IMR-90 (cell line): Measurements from ENCODE around the gene DUS2. TPM values are rescaled to one million over a fixed set of nuclear protein-coding genes. Genes with fewer than 3 reads are reported as not detected.

Experiments
- ATAC-seq: fragments of 200-7000 bp; cut with Tn5 transposase; 2 replicates; pipeline ENCODE4 v1.9.1; 2020; ENCODE audit warnings: low read depth, mild to moderate bottlenecking, moderate library complexity
- BruUV-seq: library from RNA; stranded (reverse); fragments of 400-500 nt; replicated peaks from 2 replicates; lab custom pipeline; 2021; lab: Mats Ljungman, UMichigan
- CTCF ChIA-PET: fragments of 300-600 bp; formaldehyde crosslinking; extraction: SDS; loops from one replicate; lab custom pipeline; 2021; ENCODE audit warnings: antibody characterized with exemption; lab: Yijun Ruan, JAX
- POLR2A ChIA-PET: fragments of 300-600 bp; sonication (Branson Sonifier 250); formaldehyde crosslinking; loops from one replicate; lab custom pipeline; 2022; ENCODE audit warnings: antibody characterized with exemption; ENCODE audit not compliant: unreplicated experiment; lab: Charles Lee
- DNase-seq: peaks from one replicate; pipeline ENCODE4 v3.0.0; 2013
- H2AFZ ChIP-seq: replicated peaks from 2 replicates; pipeline ENCODE3; 2013; ENCODE audit warnings: low read length, mild to moderate bottlenecking; ENCODE audit not compliant: poor library complexity
- H2AK5ac ChIP-seq: 2 replicates; pipeline ENCODE4 v1.6.1; 2013; ENCODE audit warnings: low read depth, low read length, inconsistent platforms
- H2AK9ac ChIP-seq: replicated peaks from 2 replicates; pipeline ENCODE3; 2013; ENCODE audit warnings: mild to moderate bottlenecking, low read depth, low read length, moderate library complexity; ENCODE audit not compliant: poor library complexity
- H2BK120ac ChIP-seq: 2 replicates; pipeline ENCODE4 v1.6.1; 2013; ENCODE audit warnings: low read depth, low read length, inconsistent platforms
- H2BK15ac ChIP-seq: 3 replicates; pipeline ENCODE4 v1.6.1; 2013; ENCODE audit warnings: low read depth, low read length, inconsistent platforms
- H2BK20ac ChIP-seq: 2 replicates; pipeline ENCODE4 v1.6.1; 2013; ENCODE audit warnings: low read depth, mild to moderate bottlenecking, inconsistent platforms, low read length, moderate library complexity
- H2BK5ac ChIP-seq: 2 replicates; pipeline ENCODE4 v1.6.1; 2013; ENCODE audit warnings: mild to moderate bottlenecking, low read depth, low read length, inconsistent platforms; ENCODE audit not compliant: poor library complexity, severe bottlenecking
- H3K14ac ChIP-seq: replicated peaks from 2 replicates; pipeline ENCODE4 v1.6.1; 2013; ENCODE audit warnings: low read depth, low read length, inconsistent platforms
- H3K18ac ChIP-seq: 2 replicates; pipeline ENCODE4 v1.6.1; 2013; ENCODE audit warnings: low read depth, low read length, control low read depth
- H3K23ac ChIP-seq: 2 replicates; pipeline ENCODE4 v1.6.1; 2013; ENCODE audit warnings: low read depth, low read length, inconsistent platforms
- H3K27ac ChIP-seq: 2 replicates; pipeline ENCODE4 v1.5.1; 2013; ENCODE audit warnings: mild to moderate bottlenecking, control low read depth, low read length; ENCODE audit not compliant: insufficient read depth
- H3K27me3 ChIP-seq: 2 replicates; pipeline ENCODE4 v1.6.1; 2013; ENCODE audit warnings: low read length; ENCODE audit not compliant: control insufficient read depth, insufficient read depth
- H3K36me3 ChIP-seq: 2 replicates; pipeline ENCODE4 v1.6.1; 2013; ENCODE audit warnings: low read length, mixed read lengths; ENCODE audit not compliant: control insufficient read depth, insufficient read depth
- H3K4ac ChIP-seq: 2 replicates; pipeline ENCODE4 v1.6.1; 2013; ENCODE audit warnings: low read depth, low read length, inconsistent platforms
- H3K4me1 ChIP-seq: 2 replicates; pipeline ENCODE4 v1.6.1; 2013; ENCODE audit warnings: low read length, mixed read lengths; ENCODE audit not compliant: control insufficient read depth, insufficient read depth
- H3K4me2 ChIP-seq: 2 replicates; pipeline ENCODE4 v1.6.1; 2013; ENCODE audit warnings: low read depth, mild to moderate bottlenecking, control low read depth, low read length, moderate library complexity
- H3K4me3 ChIP-seq: 2 replicates; pipeline ENCODE4 v1.5.1; 2013; ENCODE audit warnings: low read depth, mild to moderate bottlenecking, control low read depth, low read length, moderate library complexity; ENCODE audit not compliant: insufficient read depth
- H3K56ac ChIP-seq: 2 replicates; pipeline ENCODE4 v1.6.1; 2013; ENCODE audit warnings: low read length, inconsistent platforms; ENCODE audit not compliant: insufficient read depth; ENCODE audit errors: extremely low read depth
- H3K79me1 ChIP-seq, 2 experiments: 2 replicates each; pipeline ENCODE4 v1.6.1; 2013; ENCODE audit warnings: low read length in 2 of 2, inconsistent platforms in 1 of 2, low read depth in 1 of 2
- H3K9ac ChIP-seq: 2 replicates; pipeline ENCODE4 v1.6.1; 2013; ENCODE audit warnings: low read depth, low read length, control low read depth
- H3K9me1 ChIP-seq: 2 replicates; pipeline ENCODE4 v1.6.1; 2013; ENCODE audit warnings: low read length, inconsistent platforms; ENCODE audit not compliant: insufficient read depth
- H3K9me3 ChIP-seq: 2 replicates; pipeline ENCODE4 v1.6.1; 2013; ENCODE audit warnings: low read length; ENCODE audit not compliant: control insufficient read depth, insufficient read depth
- H4K20me1 ChIP-seq: 2 replicates; pipeline ENCODE4 v1.6.1; 2013; ENCODE audit warnings: low read length, inconsistent platforms; ENCODE audit not compliant: insufficient read depth
- H4K5ac ChIP-seq: 2 replicates; pipeline ENCODE4 v1.6.1; 2013; ENCODE audit warnings: mild to moderate bottlenecking, low read depth, low read length, control low read depth
- H4K8ac ChIP-seq, 2 experiments: 2 replicates each; pipeline ENCODE4 v1.6.1; 2013; ENCODE audit warnings: low read depth in 2 of 2, low read length in 2 of 2, control low read depth in 1 of 2, inconsistent platforms in 1 of 2
- H4K91ac ChIP-seq: 2 replicates; pipeline ENCODE4 v1.6.1; 2013; ENCODE audit warnings: low read depth, low read length, inconsistent platforms; ENCODE audit not compliant: insufficient read depth
- CEBPB ChIP-seq: IDR thresholded peaks from 2 replicates; pipeline ENCODE4 v1.6.1; 2012; ENCODE audit warnings: low read depth, low read length, improper control_type of control experiment
- FOS ChIP-seq: fragments of 150-350 bp; IDR thresholded peaks from 2 replicates; pipeline ENCODE4 v1.6.1; 2016; ENCODE audit warnings: low read depth, low read length
- NFE2L2 ChIP-seq: fragments of 150-350 bp; IDR thresholded peaks from 2 replicates; pipeline ENCODE4 v1.6.1; 2016; ENCODE audit warnings: low read depth, mild to moderate bottlenecking, low read length
- POLR2A ChIP-seq: IDR thresholded peaks from 2 replicates; pipeline ENCODE4 v1.6.1; 2012; ENCODE audit warnings: mild to moderate bottlenecking, low read depth, low read length
- RAD21 ChIP-seq: IDR thresholded peaks from 2 replicates; pipeline ENCODE4 v1.6.1; 2012; ENCODE audit warnings: low read length, improper control_type of control experiment
- RCOR1 ChIP-seq: IDR thresholded peaks from 2 replicates; pipeline ENCODE4 v1.6.1; 2012; ENCODE audit warnings: mild to moderate bottlenecking, low read length, improper control_type of control experiment; ENCODE audit not compliant: insufficient replicate concordance
- RFX5 ChIP-seq: IDR thresholded peaks from 2 replicates; pipeline ENCODE4 v1.8.0; 2012; ENCODE audit warnings: low read depth, mild to moderate bottlenecking, low read length, moderate library complexity
- SMC3 ChIP-seq: fragments of 150-350 bp; IDR thresholded peaks from 2 replicates; pipeline ENCODE4 v1.6.1; 2016; ENCODE audit warnings: low read depth, mild to moderate bottlenecking, antibody characterized with exemption, low read length, moderate library complexity
- USF2 ChIP-seq: fragments of 150-350 bp; IDR thresholded peaks from 2 replicates; pipeline ENCODE4 v1.6.1; 2017; ENCODE audit warnings: mild to moderate bottlenecking, antibody characterized with exemption, low read length, low read depth
- WGBS, 2 experiments: methylation state at CpG; one replicate each; pipeline versions ENCODE4 v1.1.5 to v1.1.7; 2013; ENCODE audit warnings: missing lambda C conversion rate in 2 of 2; ENCODE audit not compliant: insufficient read length in 1 of 2; ENCODE audit errors: extremely low coverage in 2 of 2; 5-methylcytosine and 5-hydroxymethylcytosine counted together
- dilution Hi-C: fragments of 300-500 bp; cut with HindIII; formaldehyde crosslinking; loops from one replicate; pipeline ENCODE4 v1.14.3; 2018; ENCODE audit warnings: low sequenced_read_pairs; ENCODE audit not compliant: unreplicated experiment
- in situ Hi-C: fragments of 300-500 bp; cut with MboI; formaldehyde crosslinking; loops from 3 replicates; pipeline ENCODE4 v1.14.3; 2019; ENCODE audit warnings: low sequenced_read_pairs, inconsistent platforms, mixed read lengths
- intact Hi-C: fragments of 100-400 bp; cut with micrococcal nuclease; formaldehyde crosslinking; loops from 2 replicates; pipeline ENCODE4 v1.10.0; 2022
- polyA plus RNA-seq, 3 experiments: library from polyadenylated mRNA; depleted of rRNA; stranded (reverse); fragments of >200 nt; gene quantifications; 2 replicates each; pipeline ENCODE4 v1.2.3, GENCODE V29; 2012; ENCODE audit warnings: low replicate concordance in 1 of 3
- total RNA-seq: library from RNA; depleted of rRNA; stranded (reverse); fragments of >200 nt; gene quantifications from 2 replicates; pipeline ENCODE4 v1.2.3, GENCODE V29; 2012

The DUS2 gene
- total and polyA plus RNA-seq, 2 of the 4 experiments (the other 2 are of a cell fraction): 15.8 to 30.5 TPM

- no peaks in the 10 kb centered on the region for H3K9me3 ChIP-seq
- ATAC-seq: no peak
- no peak overlapping the region for H3K27ac ChIP-seq
- H3K4me3 ChIP-seq: no peak overlapping the region
- H3K36me3 ChIP-seq: no peaks in the 10 kb centered on the region
- H3K27me3 ChIP-seq: no peaks in the 10 kb centered on the region
- H3K4me1 ChIP-seq: peaks cover 2% of the 10 kb centered on the region; the same call in 1 of the 2 replicates
- H3K9ac ChIP-seq: no peak overlapping the region
- H2BK120ac ChIP-seq: no peak overlapping the region
- ChIA-PET CTCF (no interaction called here), POLR2A (no interaction called here)
- no peak for DNase-seq
- H3K14ac ChIP-seq: no peak overlapping the region
- H3K79me1 ChIP-seq: peaks cover 18 to 46% of the 10 kb centered on the region in 2 experiments
- no peaks in the 10 kb centered on the region; the same call in 1 of the 2 replicates for H3K9me1 ChIP-seq
- H4K20me1 ChIP-seq: no peaks in the 10 kb centered on the region; the same call in 1 of the 2 replicates
- no peak overlapping the region for H2AK5ac ChIP-seq
- no peak overlapping the region for H3K4me2 ChIP-seq
- intact Hi-C loops: no loop called here
- H4K5ac ChIP-seq: no peak overlapping the region
- no peak overlapping the region for H3K18ac ChIP-seq
- no peak overlapping the region for H2BK20ac ChIP-seq
- H3K23ac ChIP-seq: no peak overlapping the region
- WGBS, 2 experiments: no CpG with 5 or more reads among the region's 2 CpGs
- dilution Hi-C loops: no loop called here
- H2AK9ac ChIP-seq: no peak overlapping the region
- in situ Hi-C loops: no loop called here
- BruUV-seq: no TSS peak
- no peak overlapping the region for H4K8ac ChIP-seq
- H2BK5ac ChIP-seq: no peak overlapping the region
- H3K56ac ChIP-seq: no peak overlapping the region
- no peak overlapping the region for H2AFZ ChIP-seq
- H3K4ac ChIP-seq: no peak overlapping the region
- no peak overlapping the region for H2BK15ac ChIP-seq
- no peak overlapping the region for H4K91ac ChIP-seq
- no peak for TF ChIP-seq RFX5
- no peak for TF ChIP-seq POLR2A
- no peak for TF ChIP-seq CEBPB
- TF ChIP-seq RAD21: no peak
- no peak for TF ChIP-seq NFE2L2
- TF ChIP-seq RCOR1: no peak
- no peak for TF ChIP-seq USF2
- TF ChIP-seq SMC3: no peak
- TF ChIP-seq FOS: no peak
These were observed 103.3 kb downstream of the DUS2 start for GRCh38 chr16:68126395-68126794.
